Stimulated activated CD8-positive, alpha-beta memory T cell treated with anti-CD3 and anti-CD28 coated beads, Interleukin-15, amount 100 ng/mL, for 4 hours (primary cell): ENCODE data around the gene DHX9.
"Not testable (repeated sequence)": the region's sequence is repeated elsewhere in the genome, so short reads cannot be mapped to it uniquely, and the experiment has no call there.

ENCODE experiments used
- DNase-seq, 2 donors: peaks; one replicate each; pipeline ENCODE4 v3.0.0-alpha.2; 2020; ENCODE audit warnings: low read depth in 2 of 2

Gene DHX9

GRCh38 chr1:182889997-182890396, 50.9 kb downstream of the DHX9 start:
- no peak for DNase-seq

DNA sequence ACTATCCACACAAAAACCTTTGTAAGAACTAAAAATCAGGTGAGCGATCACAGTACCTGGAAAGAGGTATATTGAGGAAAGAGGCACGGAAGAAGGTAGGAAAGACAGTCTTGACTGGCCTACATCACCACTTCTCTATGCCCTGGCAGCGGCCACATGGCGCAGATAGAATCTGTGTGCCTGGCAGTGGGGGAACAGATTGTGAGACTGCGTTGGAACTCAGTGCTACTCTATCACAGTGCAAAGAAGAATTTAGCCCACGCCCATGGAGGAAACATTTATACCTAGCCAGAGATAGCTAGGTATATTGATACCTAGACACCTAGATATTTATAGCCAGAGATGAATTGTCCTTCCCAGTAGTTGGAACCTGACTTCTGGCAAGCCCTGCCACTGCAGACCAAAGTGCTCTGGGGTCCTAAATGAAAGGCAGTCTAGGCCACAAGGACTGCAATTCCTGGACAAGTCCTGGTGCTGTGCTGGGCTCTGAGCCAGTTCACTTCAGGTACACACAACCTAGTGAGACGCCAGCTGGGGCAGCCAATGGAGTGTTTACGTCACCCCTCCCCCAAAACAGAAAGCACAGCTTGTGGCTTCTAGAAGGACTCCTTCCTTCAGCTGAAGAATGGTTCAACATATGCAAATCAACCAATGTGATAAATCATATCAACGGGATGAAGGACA, 51.9 kb downstream of the DHX9 start:
- DNase-seq = no peak

DNA sequence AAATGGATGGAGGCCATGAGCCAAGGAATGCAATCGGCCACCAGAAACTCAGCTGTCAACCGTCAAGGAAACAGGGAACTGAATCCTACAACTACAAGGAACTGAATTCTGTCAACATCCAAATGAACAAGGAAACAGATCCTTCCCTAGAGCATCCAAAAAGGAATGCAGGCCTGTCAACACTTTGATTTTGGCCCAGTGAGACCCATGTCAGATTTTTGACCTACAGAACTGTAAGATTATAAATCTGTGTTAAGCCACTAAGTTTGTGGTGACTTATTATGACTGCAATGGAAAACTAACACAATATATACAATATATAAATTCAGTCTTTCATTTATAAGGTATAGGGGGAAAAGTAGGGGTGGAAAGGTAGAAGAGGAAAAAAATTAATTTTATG, 58.5 kb downstream of the DHX9 start:
- DNase-seq = no peak

DNA sequence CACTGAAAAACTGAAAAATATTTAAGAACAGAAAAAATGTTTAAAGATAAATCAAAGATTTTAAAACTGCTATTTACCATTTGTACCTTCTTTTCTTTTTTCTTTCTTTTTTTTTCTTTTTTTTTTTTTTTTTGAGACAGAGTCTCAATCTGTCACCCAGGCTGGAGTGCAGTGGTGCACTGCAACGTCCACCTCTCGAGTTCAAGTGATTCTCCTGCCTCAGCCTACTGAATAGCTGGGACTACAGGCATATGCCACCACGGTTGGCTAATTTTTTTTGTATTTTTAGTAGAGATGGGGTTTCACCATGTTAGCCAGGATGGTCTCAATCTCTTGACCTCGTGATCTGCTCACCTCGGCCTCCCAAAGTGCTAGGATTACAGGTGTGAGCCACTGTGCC, 62.8 kb downstream of the DHX9 start:
- DNase-seq = not testable (repeated sequence)

DNA sequence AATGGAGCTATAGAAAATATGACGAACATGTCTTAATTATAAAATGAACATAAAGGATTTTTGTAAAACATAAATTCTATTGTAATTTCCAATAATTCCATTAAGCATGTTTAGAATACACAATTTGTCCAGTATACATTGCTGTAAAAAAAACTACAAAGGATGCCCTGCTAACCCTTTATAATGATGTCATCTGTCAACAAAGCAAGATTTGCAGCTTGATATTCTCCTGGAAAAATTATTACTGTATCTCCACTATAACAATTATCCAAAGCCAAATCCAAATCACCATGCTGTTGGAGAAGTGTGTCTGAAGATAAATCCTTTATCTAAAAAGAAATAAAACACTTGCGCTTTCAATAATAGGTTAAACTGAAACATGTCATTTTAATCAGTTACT, 66.2 kb downstream of the DHX9 start:
- DNase-seq = no peak

- DNase-seq = no peak
These were observed 70.4 kb downstream of the DHX9 start for GRCh38 chr1:182909578-182909977.

DNA sequence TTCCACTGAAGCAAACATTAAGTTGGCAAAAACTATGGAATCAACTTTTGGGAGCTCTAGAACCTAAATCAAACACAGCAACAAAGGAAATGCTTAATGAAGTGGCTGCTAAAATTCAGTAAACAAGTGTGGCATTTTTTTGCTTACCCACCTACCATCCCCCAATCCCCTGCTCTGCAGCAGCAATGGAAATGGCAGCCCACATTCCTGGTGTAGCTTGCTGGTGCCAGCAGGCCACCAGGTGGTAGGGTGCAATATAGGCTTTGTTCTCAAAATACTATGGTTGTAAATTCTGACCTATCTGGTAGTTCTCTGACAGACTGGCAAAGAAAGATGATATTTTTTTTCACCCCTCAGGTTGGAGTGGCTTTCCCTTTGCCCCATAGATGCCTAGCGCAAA, 71.0 kb downstream of the DHX9 start:
- no peak for DNase-seq

DNA sequence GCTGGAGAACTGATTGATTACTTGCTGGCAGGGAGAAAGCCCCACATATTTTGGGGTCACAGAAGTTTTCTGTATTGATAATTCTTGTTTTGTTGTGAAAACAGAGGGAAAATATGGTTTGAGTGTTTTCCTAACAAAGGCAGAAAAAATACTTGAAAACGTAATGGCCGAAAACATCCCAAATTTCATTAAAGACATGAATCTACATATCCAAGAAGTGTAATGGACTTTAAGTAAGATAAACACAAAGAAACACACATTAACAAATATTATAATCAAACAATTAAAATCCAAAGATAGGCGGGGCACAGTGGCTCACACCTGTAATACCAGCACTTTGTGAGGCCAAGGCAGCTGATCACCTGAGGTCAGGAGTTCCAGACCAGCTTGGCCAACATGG, 74.3 kb downstream of the DHX9 start:
- DNase-seq = no peak

DNA sequence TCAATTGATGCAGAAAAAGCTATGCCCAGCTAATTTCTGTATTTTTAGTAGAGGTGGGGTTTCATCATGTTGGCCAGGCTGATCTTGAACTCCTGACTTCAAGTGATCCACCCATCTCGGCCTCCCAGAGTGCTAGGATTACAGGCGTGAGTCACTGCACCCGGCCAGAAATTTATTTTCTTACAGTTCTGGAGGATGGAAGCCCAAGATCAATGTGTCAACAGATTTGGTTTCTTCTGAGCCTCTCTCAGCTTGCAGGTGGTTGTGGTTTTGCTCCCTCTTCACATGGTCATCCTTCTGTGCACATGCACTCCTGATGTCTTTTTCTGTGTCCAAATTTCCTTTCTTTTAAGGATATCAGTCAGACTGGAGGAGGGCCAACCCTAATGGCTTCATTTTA, 78.2 kb downstream of the DHX9 start:
- no peak for DNase-seq

GRCh38 chr1:182925661-182926060, 86.5 kb downstream of the DHX9 start:
- DNase-seq = no peak

GRCh38 chr1:182927693-182928433, 88.7 kb downstream of the DHX9 start:
- DNase-seq = no peak

- no peak for DNase-seq
These were observed 91.8 kb downstream of the DHX9 start for GRCh38 chr1:182930985-182931384.

- DNase-seq = no peak
These were observed 96.6 kb downstream of the DHX9 start for GRCh38 chr1:182935716-182936115.
